Subcutaneous abdominal adipose tissue (tissue), 5 donors: ENCODE results near the gene ZMYND10.

ENCODE experiments used
- H3K27ac ChIP-seq: one replicate; pipeline ENCODE4 v1.7.0; 2013; ENCODE audit warnings: low read depth, mild to moderate bottlenecking, inconsistent platforms, low read length, moderate library complexity
- H3K27me3 ChIP-seq, 5 donors: one replicate each; pipeline ENCODE4 v1.7.0; 2013; ENCODE audit warnings: low read length in 5 of 5, inconsistent platforms in 1 of 5; ENCODE audit not compliant: control insufficient read depth in 5 of 5, insufficient read depth in 4 of 5
- H3K36me3 ChIP-seq, 5 donors: one replicate each; pipeline ENCODE4 v1.7.0; 2013; ENCODE audit warnings: low read length in 5 of 5; ENCODE audit not compliant: control insufficient read depth in 5 of 5, insufficient read depth in 5 of 5
- H3K4me1 ChIP-seq, 5 donors: one replicate each; pipeline ENCODE4 v1.7.0; 2013; ENCODE audit warnings: low read length in 5 of 5, mild to moderate bottlenecking in 3 of 5, moderate library complexity in 1 of 5; ENCODE audit not compliant: control insufficient read depth in 5 of 5, insufficient read depth in 5 of 5
- H3K4me3 ChIP-seq, 5 donors: one replicate each; pipeline ENCODE4 v1.7.0; 2013; ENCODE audit warnings: low read length in 5 of 5, low read depth in 1 of 5
- H3K9ac ChIP-seq, 5 donors: one replicate each; pipeline ENCODE4 v1.7.0; 2013; ENCODE audit warnings: low read length in 5 of 5, mild to moderate bottlenecking in 4 of 5, moderate library complexity in 3 of 5
- H3K9me3 ChIP-seq, 5 donors: one replicate each; pipeline ENCODE4 v1.7.0; 2013; ENCODE audit warnings: low read length in 5 of 5; ENCODE audit not compliant: control insufficient read depth in 5 of 5
- donor health status: healthy.
- donor health status: healthy.
- donor health status: healthy.
- donor health status: healthy.
- donor health status: healthy.

Gene ZMYND10

GRCh38 chr3:50350213-50350526 is 4.6 kb upstream of the ZMYND10 start:
- Histone ChIP-seq H3K36me3 (peaks cover 0 to 41% (median 39%) of the 10 kb centered on the region in 5 donors), H3K4me1 (peaks cover 10 to 45% (median 36%) of the 10 kb centered on the region in 5 donors), H3K27me3 (no peaks in the 10 kb centered on the region), H3K9me3 (no peaks in the 10 kb centered on the region), H3K4me3 (peak overlapping the region; percentile 82 to 99 (median 92)), H3K27ac (peak overlapping the region; percentile 86), H3K9ac (peak overlapping the region; percentile 71 to 92 (median 76))

- peaks cover 12 to 41% (median 37%) of the 10 kb centered on the region in 5 donors for H3K4me1 ChIP-seq
- H3K9me3 ChIP-seq: no peaks in the 10 kb centered on the region
- H3K9ac ChIP-seq: no peak overlapping the region
- peaks cover 0 to 17% (median 14%) of the 10 kb centered on the region in 5 donors for H3K36me3 ChIP-seq
- H3K27me3 ChIP-seq: no peaks in the 10 kb centered on the region
- H3K27ac ChIP-seq: no peak overlapping the region
- H3K4me3 ChIP-seq: no peak overlapping the region
Observed at GRCh38 chr3:50347187-50347813, 1.8 kb upstream of the ZMYND10 start.

- H3K4me1 ChIP-seq: peaks cover 5 to 43% (median 41%) of the 10 kb centered on the region in 5 donors
- no peaks in the 10 kb centered on the region for H3K27me3 ChIP-seq
- H3K27ac ChIP-seq: no peak overlapping the region
- peak overlapping the region in 1 of 5 donors; percentile 58 for H3K4me3 ChIP-seq
- H3K36me3 ChIP-seq: peaks cover 0 to 17% (median 14%) of the 10 kb centered on the region in 5 donors
- peak overlapping the region in 1 of 5 donors; percentile 63 for H3K9ac ChIP-seq
- no peaks in the 10 kb centered on the region for H3K9me3 ChIP-seq
Observed at GRCh38 chr3:50345008-50345407, 524 bp downstream of the ZMYND10 start.

GRCh38 chr3:50342813-50343633 is 2.5 kb downstream of the ZMYND10 start:
- Histone ChIP-seq H3K9ac (no peak overlapping the region), H3K9me3 (no peaks in the 10 kb centered on the region), H3K4me3 (no peak overlapping the region), H3K27me3 (no peaks in the 10 kb centered on the region), H3K36me3 (peaks cover 0 to 7% (median 4%) of the 10 kb centered on the region in 5 donors), H3K27ac (no peak overlapping the region), H3K4me1 (peaks cover 4 to 51% (median 49%) of the 10 kb centered on the region in 5 donors)

DNA sequence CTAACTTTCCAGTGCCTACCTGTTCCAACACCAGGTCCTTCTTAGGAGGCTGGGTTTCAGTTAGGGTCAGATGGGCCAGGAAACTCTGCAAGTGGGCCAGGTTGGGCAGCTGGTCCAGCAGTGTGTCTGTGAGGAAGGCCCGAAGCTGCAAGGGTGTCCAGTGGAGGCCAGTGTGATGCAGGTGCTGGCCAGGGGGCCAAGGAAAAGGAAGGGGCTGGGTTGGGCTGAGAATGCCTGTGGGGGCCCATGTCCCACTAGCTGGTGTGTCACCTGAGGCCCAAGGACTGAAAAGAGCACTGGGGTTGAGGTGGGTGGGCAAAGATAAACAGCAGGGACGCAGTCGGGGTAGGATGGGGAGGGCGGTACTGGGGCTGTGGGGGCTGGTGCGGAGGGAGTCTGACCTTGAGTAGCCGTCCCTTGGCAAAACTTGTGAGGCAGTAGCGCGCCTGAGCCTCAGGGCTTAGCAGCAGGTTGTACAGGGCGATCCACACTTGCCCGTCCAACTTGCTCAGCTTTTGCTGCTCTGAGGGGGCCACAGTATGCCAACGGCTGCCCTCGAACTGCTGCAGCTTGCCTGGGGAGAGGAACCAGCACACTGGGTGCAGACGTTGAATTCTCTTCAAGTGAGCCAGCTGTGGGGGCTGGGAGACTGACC is 3.4 kb downstream of the ZMYND10 start:
- Histone ChIP-seq H3K27ac (no peak overlapping the region), H3K9me3 (no peaks in the 10 kb centered on the region), H3K9ac (no peak overlapping the region), H3K36me3 (no peaks in the 10 kb centered on the region), H3K27me3 (no peaks in the 10 kb centered on the region), H3K4me1 (peaks cover 6 to 58% (median 52%) of the 10 kb centered on the region in 5 donors), H3K4me3 (peak overlapping the region in 1 of 5 donors; percentile 71)

DNA sequence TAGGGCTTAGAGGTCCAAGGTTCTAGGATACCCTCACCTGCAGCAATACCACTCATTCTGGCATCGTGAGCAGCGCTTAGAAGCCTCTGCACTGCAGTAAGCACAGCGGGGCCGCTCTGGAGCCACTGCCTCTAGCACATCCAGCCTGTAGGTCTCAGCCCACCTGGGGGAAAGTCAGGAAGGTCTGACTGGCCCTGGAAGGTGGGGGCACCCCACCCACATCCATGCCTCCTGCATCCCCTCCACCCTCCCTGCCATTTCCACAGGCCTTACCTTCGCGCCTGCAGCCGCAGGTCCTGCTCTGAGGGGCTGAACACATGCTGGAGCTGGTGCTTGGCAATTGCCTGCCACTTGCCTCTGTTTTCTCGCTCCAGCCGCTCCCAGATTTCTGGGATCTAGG is 4.0 kb downstream of the ZMYND10 start:
- no peaks in the 10 kb centered on the region for H3K27me3 ChIP-seq
- no peak overlapping the region for H3K27ac ChIP-seq
- H3K9me3 ChIP-seq: no peaks in the 10 kb centered on the region
- H3K9ac ChIP-seq: peak overlapping the region in 2 of 5 donors; percentile 34 to 82
- H3K4me1 ChIP-seq: peaks cover 6 to 63% (median 56%) of the 10 kb centered on the region in 5 donors
- no peaks in the 10 kb centered on the region for H3K36me3 ChIP-seq
- peak overlapping the region; percentile 71 to 76 (median 71) for H3K4me3 ChIP-seq

- Histone ChIP-seq H3K27ac (peak within 1 kb of the TSS; percentile 13), H3K9me3 (no peaks in the 10 kb centered on the region), H3K36me3 (no peaks in the 10 kb centered on the region), H3K27me3 (no peaks in the 10 kb centered on the region), H3K4me3 (peak within 1 kb of the TSS; percentile 71 to 76 (median 71)), H3K9ac (peak within 1 kb of the TSS in 4 of 5 donors; percentile 22 to 82 (median 38)), H3K4me1 (peaks cover 7 to 68% (median 62%) of the 10 kb centered on the region in 5 donors)
Observed at GRCh38 chr3:50340448-50341329, 4.8 kb downstream of the ZMYND10 start, which contains the start of gene RASSF1. TSS of gene RASSF1 (minus strand) at chr3:50340836. CDS start at chr3:50340805, 31 bp downstream.

DNA sequence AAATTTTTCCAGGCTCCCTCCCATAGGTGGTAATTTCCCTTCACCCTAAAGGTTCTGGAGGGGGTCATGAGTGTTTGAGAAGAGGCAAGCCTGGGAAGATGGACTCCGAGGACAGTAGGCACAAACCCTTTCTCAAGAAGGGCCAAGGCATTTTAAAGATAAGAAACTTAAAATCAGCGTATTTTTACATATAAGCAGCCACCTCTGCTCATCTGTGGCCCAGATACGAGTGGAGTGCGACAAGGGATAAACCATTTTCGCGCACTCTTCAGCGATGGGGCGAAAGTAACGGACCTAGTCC is 5.4 kb downstream of the ZMYND10 start:
- H3K27me3 ChIP-seq: no peaks in the 10 kb centered on the region
- H3K27ac ChIP-seq: peak overlapping the region; percentile 13
- H3K4me3 ChIP-seq: peak overlapping the region; percentile 58 to 72 (median 71)
- no peaks in the 10 kb centered on the region for H3K36me3 ChIP-seq
- H3K4me1 ChIP-seq: peaks cover 7 to 67% (median 62%) of the 10 kb centered on the region in 5 donors
- H3K9me3 ChIP-seq: no peaks in the 10 kb centered on the region
- H3K9ac ChIP-seq: peak overlapping the region in 4 of 5 donors; percentile 22 to 82 (median 38)

- Histone ChIP-seq H3K9ac (peak overlapping the region in 4 of 5 donors; percentile 22 to 82 (median 38)), H3K36me3 (no peaks in the 10 kb centered on the region)
Observed at GRCh38 chr3:50339485-50340146, 5.9 kb downstream of the ZMYND10 start.

More at GRCh38 chr3:50339485-50340146, 5.9 kb downstream of the ZMYND10 start:
- peak overlapping the region; percentile 58 to 72 (median 71) for H3K4me3 ChIP-seq
- no peaks in the 10 kb centered on the region for H3K27me3 ChIP-seq
- no peaks in the 10 kb centered on the region for H3K9me3 ChIP-seq
- H3K27ac ChIP-seq: peak overlapping the region; percentile 92
- peaks cover 6 to 68% (median 65%) of the 10 kb centered on the region in 5 donors for H3K4me1 ChIP-seq
